OCI-LY1 (cell line): ENCODE results near the gene SUN2.

ENCODE experiments used
- H2AFZ ChIP-seq: fragments of 200-600 bp; sonication (generic), shearing (Covaris generic); 2 replicates; pipeline ENCODE4 v1.6.0; 2014; ENCODE audit warnings: antibody characterized with exemption, mild to moderate bottlenecking, low read length
- H3F3A ChIP-seq: fragments of 200-600 bp; sonication (generic), shearing (Covaris generic); 2 replicates; pipeline ENCODE4 v1.6.0; 2014; ENCODE audit warnings: mild to moderate bottlenecking, antibody characterized with exemption, low read length, moderate library complexity; ENCODE audit not compliant: insufficient read depth
- H3K27ac ChIP-seq: fragments of 200-600 bp; sonication (generic); 2 replicates; pipeline ENCODE4 v1.5.1; 2014; ENCODE audit warnings: low read length, mixed run types, mild to moderate bottlenecking, low read depth; ENCODE audit not compliant: poor library complexity, severe bottlenecking
- H3K27me3 ChIP-seq: fragments of 200-600 bp; sonication (generic); 2 replicates; pipeline ENCODE4 v1.6.0; 2014; ENCODE audit warnings: antibody characterized with exemption, mild to moderate bottlenecking, low read length, moderate library complexity; ENCODE audit not compliant: insufficient read depth
- H3K36me3 ChIP-seq: fragments of 200-600 bp; sonication (generic); 2 replicates; pipeline ENCODE4 v1.6.1; 2014; ENCODE audit warnings: mild to moderate bottlenecking, antibody characterized with exemption, low read length, moderate library complexity, mixed read lengths; ENCODE audit not compliant: insufficient read depth
- H3K4me1 ChIP-seq: fragments of 200-600 bp; sonication (generic); 2 replicates; pipeline ENCODE4 v1.5.1; 2014; ENCODE audit warnings: mild to moderate bottlenecking, low read length, moderate library complexity; ENCODE audit not compliant: insufficient read depth, severe bottlenecking
- H3K4me2 ChIP-seq: fragments of 200-600 bp; sonication (generic), shearing (Covaris generic); 2 replicates; pipeline ENCODE4 v1.6.1; 2014; ENCODE audit warnings: low read length
- H3K4me3 ChIP-seq: fragments of 200-600 bp; sonication (generic); 2 replicates; pipeline ENCODE4 v1.5.1; 2014; ENCODE audit warnings: low read length, low read depth, mild to moderate bottlenecking, mixed read lengths; ENCODE audit not compliant: poor library complexity, severe bottlenecking
- H3K79me2 ChIP-seq: fragments of 200-600 bp; shearing (Covaris generic); 2 replicates; pipeline ENCODE4 v1.6.1; 2016; ENCODE audit warnings: mixed run types, low read length, mixed read lengths; ENCODE audit not compliant: insufficient read depth
- H3K9ac ChIP-seq: fragments of 200-600 bp; sonication (generic), shearing (Covaris generic); 2 replicates; pipeline ENCODE4 v1.6.1; 2014; ENCODE audit warnings: mild to moderate bottlenecking, low read length, mixed read lengths
- H3K9me2 ChIP-seq: fragments of 200-600 bp; sonication (generic), shearing (Covaris generic); 2 replicates; pipeline ENCODE4 v1.6.1; 2014; ENCODE audit warnings: low read depth, mild to moderate bottlenecking, low read length, mixed read lengths
- H3K9me3 ChIP-seq: fragments of 200-600 bp; shearing (Covaris generic); 2 replicates; pipeline ENCODE4 v1.6.1; 2014; ENCODE audit warnings: low read length, mixed read lengths
- H4K20me1 ChIP-seq: fragments of 200-600 bp; sonication (generic), shearing (Covaris generic); 2 replicates; pipeline ENCODE4 v1.6.0; 2016; ENCODE audit warnings: mild to moderate bottlenecking, low read length; ENCODE audit not compliant: insufficient read depth
- CTCF ChIP-seq: fragments of 200-600 bp; sonication (generic), shearing (Covaris generic); IDR thresholded peaks from 2 replicates; pipeline ENCODE4 v1.5.1; 2017; ENCODE audit warnings: mild to moderate bottlenecking, antibody characterized with exemption, low read length, moderate library complexity, mixed read lengths
- EZH2 ChIP-seq: fragments of 200-600 bp; sonication (generic), shearing (Covaris generic); IDR thresholded peaks from 2 replicates; pipeline ENCODE4 v1.8.0; 2017; ENCODE audit warnings: borderline replicate concordance, mixed run types, mild to moderate bottlenecking, antibody characterized with exemption, low read length, moderate library complexity, mixed read lengths

SUN2 gene

GRCh38 chr22:38699143-38699542, 56.7 kb downstream of the SUN2 start:
- no peaks in the 10 kb centered on the region for H4K20me1 ChIP-seq
- peak overlapping the region; percentile 94; the same call in 1 of the 2 replicates for H3K9ac ChIP-seq
- H3F3A ChIP-seq: 0 out of 2 replicates have a peak, but pooled peaks cover 3% of the 10 kb centered on the region
- peaks cover 8% of the 10 kb centered on the region; the same call in 1 of the 2 replicates for H3K36me3 ChIP-seq
- peaks cover 56% of the 10 kb centered on the region for H3K4me1 ChIP-seq
- peak overlapping the region; percentile 60 for H3K27ac ChIP-seq
- H3K4me3 ChIP-seq: peak overlapping the region; percentile 70
- no peak overlapping the region for H2AFZ ChIP-seq
- TF ChIP-seq EZH2: no peak
- no peak for TF ChIP-seq CTCF
- H3K9me2 ChIP-seq: no peaks in the 10 kb centered on the region
- 0 out of 2 replicates have a peak, but pooled peaks cover 4% of the 10 kb centered on the region for H3K79me2 ChIP-seq
- no peaks in the 10 kb centered on the region for H3K27me3 ChIP-seq
- H3K4me2 ChIP-seq: peak overlapping the region; percentile 94
- H3K9me3 ChIP-seq: no peaks in the 10 kb centered on the region

- Histone ChIP-seq H3K4me2 (peak overlapping the region; percentile 94), H2AFZ (no peak overlapping the region), H3K4me3 (peak overlapping the region; percentile 70), H3K36me3 (peaks cover 11% of the 10 kb centered on the region; the same call in 1 of the 2 replicates), H3K27me3 (no peaks in the 10 kb centered on the region), H4K20me1 (no peaks in the 10 kb centered on the region), H3K27ac (peak overlapping the region; percentile 60), H3K9me3 (no peaks in the 10 kb centered on the region), H3K4me1 (peaks cover 52% of the 10 kb centered on the region), H3K9ac (no peak overlapping the region; the same call in 1 of the 2 replicates), H3K9me2 (no peaks in the 10 kb centered on the region), H3F3A (0 out of 2 replicates have a peak, but pooled peaks cover 3% of the 10 kb centered on the region), H3K79me2 (0 out of 2 replicates have a peak, but pooled peaks cover 4% of the 10 kb centered on the region)
- TF ChIP-seq EZH2 (no peak), CTCF (no peak)
Measured at GRCh38 chr22:38698407-38699094, 57.2 kb downstream of the SUN2 start.

GRCh38 chr22:38697425-38698089, 58.2 kb downstream of the SUN2 start:
- peak overlapping the region; percentile 94 for H3K4me2 ChIP-seq
- no peak overlapping the region for H2AFZ ChIP-seq
- H3K27me3 ChIP-seq: no peaks in the 10 kb centered on the region
- no peak overlapping the region for H3K9ac ChIP-seq
- TF ChIP-seq CTCF (no peak), EZH2 (no peak)
- H3K9me2 ChIP-seq: no peaks in the 10 kb centered on the region
- H3K27ac ChIP-seq: no peak overlapping the region
- H3K36me3 ChIP-seq: peaks cover 16% of the 10 kb centered on the region; the same call in 1 of the 2 replicates
- 0 out of 2 replicates have a peak, but pooled peaks cover 3% of the 10 kb centered on the region for H3F3A ChIP-seq
- no peaks in the 10 kb centered on the region for H3K9me3 ChIP-seq
- 0 out of 2 replicates have a peak, but pooled peaks cover 4% of the 10 kb centered on the region for H3K79me2 ChIP-seq
- peaks cover 48% of the 10 kb centered on the region for H3K4me1 ChIP-seq
- H3K4me3 ChIP-seq: peak overlapping the region; percentile 70
- no peaks in the 10 kb centered on the region for H4K20me1 ChIP-seq
